ENCODE results near the gene HEBP1.

- TF ChIP-seq CTCF (IDR thresholded peaks at IDR 0.05; ENCODE audit: insufficient read depth, low read length) (no peak), POLR2AphosphoS5 (IDR thresholded peaks at IDR 0.05; ENCODE audit: low read depth) (no peak), GABPA (IDR thresholded peaks at IDR 0.05; ENCODE audit: low read depth) (no peak), REST (IDR thresholded peaks at IDR 0.05; ENCODE audit: insufficient replicate concordance, low read depth) (no peak)
Observed at GRCh38 chr12:13008741-13009380, 8.8 kb upstream of the HEBP1 start.
